Measurements from ENCODE around the gene SPINT4. TPM values are rescaled to one million over a fixed set of nuclear protein-coding genes. Genes with fewer than 3 reads are reported as not detected.
"Not testable (repeated sequence)": the region's sequence is repeated elsewhere in the genome, so short reads cannot be mapped to it uniquely, and the experiment has no call there.

The SPINT4 gene
- polyA plus RNA-seq, 4 donors = not detected

GRCh38 chr20:45764618-45765282, 42.6 kb downstream of the SPINT4 start:
- not testable (repeated sequence) for DNase-seq (ENCODE audit: low read depth in 4 of 4, low spot score in 3 of 4)

DNA sequence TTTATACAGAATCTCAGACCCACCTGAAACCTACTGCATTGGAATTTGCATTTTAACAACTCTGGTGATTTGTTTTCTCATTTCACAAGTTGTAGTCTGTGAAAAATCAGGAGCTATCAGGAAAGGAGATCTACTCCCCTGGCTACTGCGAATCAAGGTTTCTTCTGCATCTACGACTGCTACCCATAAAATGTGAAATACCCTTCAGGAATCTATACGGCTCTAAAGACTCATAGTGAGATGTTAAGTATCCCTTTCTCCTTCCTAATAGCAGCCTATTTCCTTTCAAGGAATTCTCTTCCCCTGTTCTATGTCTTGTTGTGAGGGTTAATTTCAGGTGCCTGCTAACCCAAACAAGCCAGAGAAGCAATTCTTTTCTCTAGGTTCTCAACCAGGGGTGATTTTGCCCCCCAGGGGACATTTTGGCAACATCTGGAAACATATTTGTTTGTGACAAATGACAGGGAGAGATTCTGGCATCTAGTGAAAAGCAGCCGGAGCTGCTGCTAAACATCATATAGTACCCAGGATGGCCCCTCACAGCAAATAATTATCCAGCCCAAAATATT, 43.2 kb downstream of the SPINT4 start:
- no peak for DNase-seq (ENCODE audit: low read depth in 4 of 4, low spot score in 3 of 4)

GRCh38 chr20:45765980-45766379, 43.8 kb downstream of the SPINT4 start:
- no peak for DNase-seq (ENCODE audit: low read depth in 4 of 4, low spot score in 3 of 4)

DNA sequence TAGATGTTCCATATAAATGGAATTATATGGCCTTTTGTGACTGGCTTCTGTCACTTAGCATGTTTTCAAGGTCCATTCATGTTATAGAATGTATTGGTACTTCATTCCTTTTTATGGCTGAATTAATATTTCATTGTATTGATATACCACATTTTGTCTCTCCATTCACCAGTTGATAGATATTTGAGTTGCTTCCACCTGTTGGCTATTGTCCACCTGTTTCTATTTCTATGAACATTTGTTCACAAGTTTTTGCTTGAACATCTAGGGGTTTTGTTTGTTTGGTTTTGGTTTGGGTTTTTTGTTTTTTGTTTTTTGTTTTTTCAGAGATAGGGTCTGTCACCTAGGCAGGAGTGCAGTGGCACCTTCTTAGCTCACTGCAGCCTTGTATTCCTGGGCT, 46.3 kb downstream of the SPINT4 start:
- DNase-seq (ENCODE audit: low read depth in 4 of 4, low spot score in 3 of 4) = no peak

- DNase-seq (ENCODE audit: low read depth in 4 of 4, low spot score in 3 of 4) = peak; percentile 68 to 79 (median 73)
Observed at GRCh38 chr20:45771182-45771759, 49.1 kb downstream of the SPINT4 start.

GRCh38 chr20:45772693-45773092, 50.5 kb downstream of the SPINT4 start:
- no peak for DNase-seq (ENCODE audit: low read depth in 4 of 4, low spot score in 3 of 4)

DNA sequence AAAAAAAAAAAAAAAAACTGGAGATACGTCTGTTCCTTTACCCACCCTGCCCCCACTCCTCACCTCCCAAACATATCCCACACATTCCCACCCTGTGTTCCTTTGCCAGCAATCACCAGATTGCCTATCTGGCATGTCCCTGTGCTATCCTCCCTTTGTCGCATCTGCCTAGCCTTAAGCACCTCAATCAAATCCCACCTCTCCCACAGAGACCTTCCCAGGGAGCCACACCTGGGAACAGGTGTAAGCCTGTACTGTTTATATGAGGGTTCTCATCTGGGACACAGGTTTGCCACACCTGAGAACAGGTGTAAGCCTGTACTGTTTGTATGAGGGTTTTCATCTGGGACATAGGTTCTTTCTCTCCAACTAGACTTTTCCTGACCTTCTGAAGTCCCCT, 52.8 kb downstream of the SPINT4 start:
- DNase-seq (ENCODE audit: low read depth in 4 of 4, low spot score in 3 of 4) = no peak

DNA sequence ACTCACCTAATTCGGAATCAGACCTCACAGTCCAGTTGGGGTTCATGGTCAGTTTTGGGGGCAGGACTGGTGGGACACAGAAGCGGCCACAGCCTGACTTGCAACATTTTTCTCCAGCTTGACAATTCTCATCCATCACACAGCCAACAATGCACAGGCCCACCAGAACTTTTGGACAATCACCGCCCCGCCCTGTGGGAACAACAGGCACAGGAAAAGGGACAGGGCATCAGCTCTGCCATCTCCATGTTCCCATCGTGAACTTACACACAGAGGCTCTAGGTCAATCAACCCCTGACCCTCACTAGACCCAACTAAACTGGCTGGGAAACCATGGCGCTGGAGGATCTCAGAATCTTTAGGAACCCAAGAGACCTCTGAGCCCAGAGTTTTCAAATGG, 53.3 kb downstream of the SPINT4 start:
- no peak for DNase-seq (ENCODE audit: low read depth in 4 of 4, low spot score in 3 of 4)

Other genes starting within 250 kb of the SPINT4 start
- not detected for gene SPINT3, start 206.7 kb upstream of the SPINT4 start, polyA plus RNA-seq (ENCODE audit: insufficient read length in 4 of 4)
- gene WFDC6, start 182.9 kb upstream of the SPINT4 start, polyA plus RNA-seq (ENCODE audit: insufficient read length in 4 of 4) = not detected
- under 1 TPM; 0.12 to 0.36 (median 0.16) TPM for gene EPPIN, start 174.9 kb upstream of the SPINT4 start, polyA plus RNA-seq (ENCODE audit: insufficient read length in 4 of 4)
- gene WFDC8, start 143.1 kb upstream of the SPINT4 start, polyA plus RNA-seq (ENCODE audit: insufficient read length in 4 of 4) = under 1 TPM in 2 of 4 donors, not detected in 2; 0.05 to 0.18 TPM
- not detected for gene WFDC10A, start 92.6 kb upstream of the SPINT4 start, polyA plus RNA-seq (ENCODE audit: insufficient read length in 4 of 4)
- gene WFDC9, start 91.1 kb upstream of the SPINT4 start, polyA plus RNA-seq (ENCODE audit: insufficient read length in 4 of 4) = not detected
- under 1 TPM in 1 of 4 donors, not detected in 3; 0.10 TPM for gene WFDC11, start 52.1 kb upstream of the SPINT4 start, polyA plus RNA-seq (ENCODE audit: insufficient read length in 4 of 4)
- gene WFDC13, start 20.3 kb upstream of the SPINT4 start, polyA plus RNA-seq (ENCODE audit: insufficient read length in 4 of 4) = not detected
- gene WFDC10B, start 17.3 kb upstream of the SPINT4 start, polyA plus RNA-seq (ENCODE audit: insufficient read length in 4 of 4) = not detected
- gene WFDC3, start 69.5 kb downstream of the SPINT4 start, polyA plus RNA-seq (ENCODE audit: insufficient read length in 4 of 4) = 1 to 10 TPM; 1.1 to 2.1 (median 1.7) TPM
- gene DNTTIP1, start 69.6 kb downstream of the SPINT4 start, polyA plus RNA-seq (ENCODE audit: insufficient read length in 4 of 4) = 10 to 100 TPM; 36.4 to 41.9 (median 38.8) TPM
- 10 to 100 TPM; 59.9 to 72.1 (median 65.9) TPM for gene UBE2C, start 90.3 kb downstream of the SPINT4 start, polyA plus RNA-seq (ENCODE audit: insufficient read length in 4 of 4)
- gene TNNC2, start 105.0 kb downstream of the SPINT4 start, polyA plus RNA-seq (ENCODE audit: insufficient read length in 4 of 4) = 1 to 10 TPM in 1 of 4 donors, under 1 TPM in 3; 0.22 to 1.1 (median 0.72) TPM
- gene SNX21, start 111.5 kb downstream of the SPINT4 start, polyA plus RNA-seq (ENCODE audit: insufficient read length in 4 of 4) = 10 to 100 TPM; 12.6 to 17.1 (median 14.3) TPM
- 10 to 100 TPM; 23.2 to 28.9 (median 24.5) TPM for gene ACOT8, start 135.0 kb downstream of the SPINT4 start, polyA plus RNA-seq (ENCODE audit: insufficient read length in 4 of 4)
- gene ZSWIM3, start 135.3 kb downstream of the SPINT4 start, polyA plus RNA-seq (ENCODE audit: insufficient read length in 4 of 4) = 1 to 10 TPM; 5.1 to 5.3 (median 5.2) TPM
- 10 to 100 TPM; 13.3 to 15.7 (median 15.3) TPM for gene ZSWIM1, start 158.9 kb downstream of the SPINT4 start, polyA plus RNA-seq (ENCODE audit: insufficient read length in 4 of 4)
- 1 to 10 TPM; 2.8 to 3.8 (median 3.3) TPM for gene SPATA25, start 165.3 kb downstream of the SPINT4 start, polyA plus RNA-seq (ENCODE audit: insufficient read length in 4 of 4)
- 1 to 10 TPM; 4.3 to 8.2 (median 5.0) TPM for gene NEURL2, start 168.9 kb downstream of the SPINT4 start, polyA plus RNA-seq (ENCODE audit: insufficient read length in 4 of 4)
- 100 to 1,000 TPM; 118 to 137 (median 134) TPM for gene CTSA, start 169.0 kb downstream of the SPINT4 start, polyA plus RNA-seq (ENCODE audit: insufficient read length in 4 of 4)
- gene PLTP, start 189.8 kb downstream of the SPINT4 start, polyA plus RNA-seq (ENCODE audit: insufficient read length in 4 of 4) = 100 to 1,000 TPM; 143 to 178 (median 150) TPM
- 10 to 100 TPM; 48.2 to 56.2 (median 49.0) TPM for gene PCIF1, start 212.3 kb downstream of the SPINT4 start, polyA plus RNA-seq (ENCODE audit: insufficient read length in 4 of 4)
- 10 to 100 TPM; 12.2 to 14.7 (median 12.9) TPM for gene ZNF335, start 249.9 kb downstream of the SPINT4 start, polyA plus RNA-seq (ENCODE audit: insufficient read length in 4 of 4)